Endodermal cell (in vitro differentiated cells): Measurements from ENCODE around the gene BLVRB. TPM values are rescaled to one million over a fixed set of nuclear protein-coding genes. Genes with fewer than 3 reads are reported as not detected.

Experiments
- DNase-seq: peaks from one replicate; pipeline ENCODE4 v3.0.0-alpha.2; 2017
- H3K27ac ChIP-seq: 2 replicates; pipeline ENCODE4 v1.5.1; 2013; ENCODE audit warnings: mild to moderate bottlenecking, low read depth, low read length, moderate library complexity
- H3K27me3 ChIP-seq: 2 replicates; pipeline ENCODE4 v1.6.1; 2013; ENCODE audit warnings: mild to moderate bottlenecking, low read length, moderate library complexity; ENCODE audit not compliant: insufficient read depth, control insufficient read depth, poor library complexity, severe bottlenecking
- H3K36me3 ChIP-seq: 2 replicates; pipeline ENCODE4 v1.7.0; 2013; ENCODE audit warnings: mild to moderate bottlenecking, low read length, moderate library complexity; ENCODE audit not compliant: control insufficient read depth, insufficient read depth
- H3K4me1 ChIP-seq: one replicate; pipeline ENCODE4 v1.7.0; 2013; ENCODE audit warnings: low read length; ENCODE audit not compliant: control insufficient read depth, insufficient read depth
- H3K4me3 ChIP-seq: 2 replicates; pipeline ENCODE4 v1.5.1; 2013; ENCODE audit warnings: mild to moderate bottlenecking, low read length, moderate library complexity
- H3K9ac ChIP-seq: 2 replicates; pipeline ENCODE4 v1.6.1; 2013; ENCODE audit warnings: mild to moderate bottlenecking, low read length, moderate library complexity; ENCODE audit not compliant: poor library complexity, severe bottlenecking; ENCODE audit errors: extremely low read depth
- H3K9me3 ChIP-seq: 2 replicates; pipeline ENCODE4 v1.6.1; 2013; ENCODE audit warnings: mild to moderate bottlenecking, low read length, moderate library complexity; ENCODE audit not compliant: control insufficient read depth
- H3K27ac Mint-ChIP-seq: 2 replicates; pipeline ENCODE4 v1.8.0; 2020; ENCODE audit warnings: mixed read lengths
- H3K27me3 Mint-ChIP-seq: 2 replicates; pipeline ENCODE4 v1.8.0; 2021; ENCODE audit warnings: mild to moderate bottlenecking, mixed read lengths; ENCODE audit not compliant: insufficient read depth
- H3K36me3 Mint-ChIP-seq: 2 replicates; pipeline ENCODE4 v1.8.0; 2020; ENCODE audit warnings: low read depth, mixed read lengths
- H3K4me1 Mint-ChIP-seq: 2 replicates; pipeline ENCODE4 v1.8.0; 2020; ENCODE audit warnings: mixed read lengths
- H3K4me3 Mint-ChIP-seq: 2 replicates; pipeline ENCODE4 v1.8.0; 2020; ENCODE audit warnings: mild to moderate bottlenecking, moderate library complexity, mixed read lengths
- H3K9me3 Mint-ChIP-seq: 2 replicates; pipeline ENCODE4 v1.8.0; 2020; ENCODE audit warnings: mild to moderate bottlenecking, mixed read lengths
- WGBS, 2 experiments: methylation state at CpG; one replicate each; pipeline versions ENCODE4 v1.1.5 to v1.1.7; 2013; ENCODE audit warnings: missing lambda C conversion rate in 2 of 2, mixed read lengths in 1 of 2; ENCODE audit not compliant: insufficient coverage in 1 of 2, insufficient read length in 1 of 2; 5-methylcytosine and 5-hydroxymethylcytosine counted together
- total RNA-seq, 2 donors: library from RNA; stranded (reverse); fragmentation: NEBNext Ultra II Directional in 1 of 2; extraction: Animal tissue kit (Norgen Biotek cat#: 25700) in 1 of 2; gene quantifications; 2 replicates in 1 of 2; 3 replicates in 1 of 2; pipeline ENCODE4 v1.2.1, GENCODE V29; 2021
- TF ChIP-seq, protein P1 (sequence below): fragments of 200-600 bp; sonication (generic); conservative IDR thresholded peaks from 2 replicates; pipeline ENCODE4 v1.5.0; 2021; ENCODE audit warnings: antibody characterized with exemption, mild to moderate bottlenecking

Gene BLVRB
- total RNA-seq, 2 donors from 2014 or later = 24.7 to 41.0 TPM

DNA sequence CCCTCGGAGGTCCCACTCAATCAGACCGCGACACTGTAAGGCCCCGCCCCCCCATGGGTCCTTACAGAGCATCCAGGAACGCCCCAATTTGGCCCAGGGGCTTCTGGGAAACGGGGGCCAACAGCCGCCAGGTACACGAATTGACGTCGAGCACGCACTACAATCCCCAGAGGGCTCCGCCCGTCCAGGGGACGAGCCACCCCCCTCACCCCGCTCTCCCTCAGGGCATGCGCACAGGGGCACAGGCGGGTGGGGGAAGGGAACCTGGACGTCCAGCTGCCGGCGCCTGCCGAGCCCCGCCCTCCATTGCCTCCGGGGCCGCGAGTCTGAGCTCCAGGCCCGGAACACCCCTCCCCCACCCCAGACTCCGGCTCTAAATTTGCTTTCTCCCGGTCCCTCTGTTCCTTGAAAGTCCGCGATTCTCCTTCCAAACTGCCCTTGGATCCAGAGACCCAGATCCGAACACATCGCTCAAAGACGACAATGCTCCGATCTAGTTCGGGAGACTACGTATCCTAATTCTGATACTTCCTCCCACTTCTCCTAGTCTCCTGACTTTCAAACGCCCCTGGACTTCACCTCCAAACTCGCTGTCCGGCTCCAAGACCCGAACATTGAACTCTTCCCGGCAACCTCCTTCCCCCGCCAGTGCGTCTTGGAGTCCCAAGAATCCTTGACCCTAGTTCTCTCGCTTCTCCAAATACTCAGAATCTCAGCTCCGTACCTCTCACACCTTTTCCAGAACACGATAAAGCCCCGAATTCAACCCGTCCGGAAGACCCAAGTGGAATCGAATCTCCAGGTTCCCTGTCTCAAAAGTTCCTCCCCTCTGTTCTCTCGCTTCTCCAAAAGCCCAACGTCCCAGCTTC lies 22.2 kb downstream of the BLVRB start:
- H3K4me3 Mint-ChIP-seq = peak overlapping the region; percentile 99

DNA sequence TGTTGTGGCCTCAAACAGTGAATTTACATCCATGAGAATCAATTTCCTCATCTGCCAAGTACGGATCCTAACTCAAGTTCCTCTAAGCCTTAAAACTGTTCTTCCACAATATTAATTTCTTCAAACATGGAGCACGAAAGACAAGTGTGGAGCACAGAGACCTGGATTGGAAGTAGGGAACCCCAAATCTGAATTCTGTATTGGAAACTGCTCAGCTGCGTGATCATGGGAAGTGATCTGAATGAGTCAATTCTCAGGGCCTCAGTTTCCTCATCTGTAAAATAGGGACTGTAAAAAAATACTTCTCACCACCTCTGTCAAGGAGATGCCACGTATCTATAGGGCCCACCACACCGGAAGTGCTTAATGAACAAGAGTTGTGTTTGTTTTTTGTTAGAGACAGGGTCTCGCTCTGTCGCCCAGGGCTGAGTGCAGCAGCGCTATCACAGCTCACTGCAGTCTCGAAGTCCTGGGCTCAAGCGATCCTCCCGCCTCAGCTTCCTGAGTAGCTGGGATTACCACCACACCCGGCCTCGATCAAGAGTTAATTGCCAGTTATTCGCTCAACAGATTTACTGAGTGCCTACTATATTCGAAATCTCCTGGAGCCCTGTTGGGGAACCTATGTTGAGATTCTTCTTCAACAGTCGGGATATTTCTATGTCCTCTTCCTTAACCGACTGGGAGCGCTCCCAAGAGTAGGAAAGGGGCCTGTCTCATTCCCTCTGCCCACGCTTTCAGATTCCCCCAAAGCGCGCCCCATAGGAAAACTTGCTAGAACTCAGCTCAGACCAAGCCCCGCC lies 23.0 kb downstream of the BLVRB start:
- Histone ChIP-seq H3K4me3 (peak overlapping the region; percentile 100), H3K27ac (peak overlapping the region; percentile 3), H3K36me3 (peaks cover 29% of the 10 kb centered on the region), H3K9me3 (no peaks in the 10 kb centered on the region), H3K4me1 (peaks cover 4% of the 10 kb centered on the region), H3K9ac (peak overlapping the region; percentile 58), H3K27me3 (no peaks in the 10 kb centered on the region)
- Mint-ChIP-seq H3K27ac (peak overlapping the region; percentile 99), H3K4me3 (peak overlapping the region; percentile 99), H3K4me1 (peaks cover 28% of the 10 kb centered on the region), H3K27me3 (no peaks in the 10 kb centered on the region), H3K36me3 (peaks cover 31% of the 10 kb centered on the region), H3K9me3 (no peaks in the 10 kb centered on the region)
- no peak for DNase-seq
- 27 to 30% methylated on average over 19 to 22 of the region's 22 CpGs for WGBS, 2 experiments
- TF ChIP-seq, protein P1, sequence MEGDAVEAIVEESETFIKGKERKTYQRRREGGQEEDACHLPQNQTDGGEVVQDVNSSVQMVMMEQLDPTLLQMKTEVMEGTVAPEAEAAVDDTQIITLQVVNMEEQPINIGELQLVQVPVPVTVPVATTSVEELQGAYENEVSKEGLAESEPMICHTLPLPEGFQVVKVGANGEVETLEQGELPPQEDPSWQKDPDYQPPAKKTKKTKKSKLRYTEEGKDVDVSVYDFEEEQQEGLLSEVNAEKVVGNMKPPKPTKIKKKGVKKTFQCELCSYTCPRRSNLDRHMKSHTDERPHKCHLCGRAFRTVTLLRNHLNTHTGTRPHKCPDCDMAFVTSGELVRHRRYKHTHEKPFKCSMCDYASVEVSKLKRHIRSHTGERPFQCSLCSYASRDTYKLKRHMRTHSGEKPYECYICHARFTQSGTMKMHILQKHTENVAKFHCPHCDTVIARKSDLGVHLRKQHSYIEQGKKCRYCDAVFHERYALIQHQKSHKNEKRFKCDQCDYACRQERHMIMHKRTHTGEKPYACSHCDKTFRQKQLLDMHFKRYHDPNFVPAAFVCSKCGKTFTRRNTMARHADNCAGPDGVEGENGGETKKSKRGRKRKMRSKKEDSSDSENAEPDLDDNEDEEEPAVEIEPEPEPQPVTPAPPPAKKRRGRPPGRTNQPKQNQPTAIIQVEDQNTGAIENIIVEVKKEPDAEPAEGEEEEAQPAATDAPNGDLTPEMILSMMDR = no peak

More for the DNA sequence above, 22.2 kb downstream of the BLVRB start:
- peaks cover 31% of the 10 kb centered on the region for H3K36me3 Mint-ChIP-seq
- Histone ChIP-seq H3K27ac (peak overlapping the region; percentile 92), H3K9ac (peak overlapping the region; percentile 100), H3K9me3 (no peaks in the 10 kb centered on the region), H3K4me3 (peak overlapping the region; percentile 100), H3K27me3 (no peaks in the 10 kb centered on the region), H3K4me1 (peaks cover 4% of the 10 kb centered on the region), H3K36me3 (peaks cover 29% of the 10 kb centered on the region)
- peak overlapping the region; percentile 99 for H3K27ac Mint-ChIP-seq
- WGBS, 2 experiments = 0% methylated on average over 28 to 50 of the region's 52 CpGs
- no peaks in the 10 kb centered on the region for H3K27me3 Mint-ChIP-seq
- no peaks in the 10 kb centered on the region for H3K9me3 Mint-ChIP-seq
- peaks cover 28% of the 10 kb centered on the region for H3K4me1 Mint-ChIP-seq
- TF ChIP-seq, protein P1 = no peak
- DNase-seq = peak; percentile 100

DNA sequence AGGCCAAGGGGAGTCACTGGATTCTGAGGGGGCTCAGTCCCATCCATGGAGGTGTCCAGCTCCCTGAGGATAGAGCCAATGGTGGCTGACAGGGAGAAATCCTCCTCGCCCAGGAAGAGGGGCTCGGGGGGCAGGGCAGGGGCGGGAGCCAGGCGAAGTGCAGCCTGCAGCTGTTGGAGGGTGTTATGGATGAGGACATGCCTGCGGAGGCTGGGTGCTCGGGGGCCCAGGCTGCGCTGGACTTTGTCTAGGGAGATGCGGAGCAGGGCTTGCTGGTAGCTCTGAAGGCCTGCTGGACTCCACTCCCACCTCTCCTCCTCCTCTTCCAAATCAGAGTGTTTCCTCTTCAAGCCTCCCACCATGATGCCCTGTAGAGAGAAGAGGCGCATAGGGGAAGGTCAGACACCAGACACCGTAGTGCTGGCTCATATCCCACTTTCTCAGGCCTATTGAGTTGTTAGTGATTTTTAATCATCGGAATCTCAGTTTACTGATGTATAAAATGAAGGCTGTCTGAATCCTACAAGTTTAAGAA lies 23.8 kb downstream of the BLVRB start:
- peak overlapping the region; percentile 58 for H3K9ac ChIP-seq
- Mint-ChIP-seq H3K27ac (peak overlapping the region; percentile 99), H3K4me3 (peak overlapping the region; percentile 99), H3K27me3 (no peaks in the 10 kb centered on the region), H3K9me3 (no peaks in the 10 kb centered on the region), H3K4me1 (peaks cover 28% of the 10 kb centered on the region), H3K36me3 (peaks cover 31% of the 10 kb centered on the region)
- H3K4me3 ChIP-seq = peak overlapping the region; percentile 100
- peaks cover 4% of the 10 kb centered on the region for H3K4me1 ChIP-seq
- TF ChIP-seq, protein P1 = no peak
- H3K27ac ChIP-seq = no peak overlapping the region
- no peaks in the 10 kb centered on the region for H3K9me3 ChIP-seq
- 95 to 99% methylated on average over 11 of the region's 11 CpGs for WGBS, 2 experiments
- H3K36me3 ChIP-seq = peaks cover 29% of the 10 kb centered on the region
- no peaks in the 10 kb centered on the region for H3K27me3 ChIP-seq
- DNase-seq = no peak
